H1 (cell line): Measurements from ENCODE around the gene ABCG8. TPM values are rescaled to one million over a fixed set of nuclear protein-coding genes. Genes with fewer than 3 reads are reported as not detected.

Experiments used
- CTCF ChIA-PET: fragments of 300-600 bp; sonication (Branson Sonifier 250); formaldehyde crosslinking; loops from one replicate; lab custom pipeline; 2021; ENCODE audit not compliant: partially characterized antibody; lab: Charles Lee
- POLR2A ChIA-PET: fragments of 300-600 bp; sonication (Branson Sonifier 250); formaldehyde crosslinking; loops from one replicate; lab custom pipeline; 2021; ENCODE audit warnings: inconsistent platforms; ENCODE audit not compliant: partially characterized antibody; lab: Charles Lee
- DNase-seq, 2 experiments: peaks; one replicate each; pipeline versions ENCODE4 v3.0.0 to v3.0.0-alpha.2; 2010 to 2022; ENCODE audit warnings: low spot score in 2 of 2, low read depth in 1 of 2, mixed read lengths in 1 of 2
- FAIRE-seq: peaks from 2 replicates; lab custom pipeline; 2011; peaks lifted over from hg19 to GRCh38; lab: Jason Lieb, UNC
- H2AFZ ChIP-seq: 2 replicates; pipeline ENCODE4 v1.8.1; 2012; ENCODE audit warnings: low read length, inconsistent platforms
- H2AK5ac ChIP-seq: 2 replicates; pipeline ENCODE4 v1.6.1; 2013; ENCODE audit warnings: low read depth, low read length
- H2BK120ac ChIP-seq: replicated peaks from 2 replicates; pipeline ENCODE3; 2013; ENCODE audit warnings: low read depth, low read length, inconsistent platforms
- H2BK12ac ChIP-seq: 2 replicates; pipeline ENCODE4 v1.6.1; 2013; ENCODE audit warnings: low read depth, low read length
- H2BK15ac ChIP-seq: 2 replicates; pipeline ENCODE4 v1.6.1; 2013; ENCODE audit warnings: low read length
- H2BK20ac ChIP-seq: 2 replicates; pipeline ENCODE4 v1.6.1; 2013; ENCODE audit warnings: low read length
- H2BK5ac ChIP-seq: 2 replicates; pipeline ENCODE4 v1.6.1; 2013; ENCODE audit warnings: low read depth, low read length
- H3K14ac ChIP-seq: 2 replicates; pipeline ENCODE4 v1.6.1; 2013; ENCODE audit warnings: inconsistent platforms; ENCODE audit not compliant: insufficient read length
- H3K18ac ChIP-seq: 2 replicates; pipeline ENCODE4 v1.6.1; 2013; ENCODE audit warnings: low read length; ENCODE audit errors: extremely low read depth
- H3K23ac ChIP-seq: 2 replicates; pipeline ENCODE4 v1.6.1; 2013; ENCODE audit warnings: inconsistent platforms; ENCODE audit not compliant: insufficient read length
- H3K23me2 ChIP-seq: 2 replicates; pipeline ENCODE4 v1.6.1; 2013; ENCODE audit warnings: low read depth, low read length
- H3K27ac ChIP-seq: 2 replicates; pipeline ENCODE4 v1.6.1; 2011; ENCODE audit warnings: low read depth, low read length, inconsistent platforms
- H3K27me3 ChIP-seq, 4 experiments: replicated peaks in 1 of 4; 1 replicate in 1 of 4; 2 replicates in 3 of 4; pipeline versions ENCODE4 v1.6.1 to v1.8.1; 2011 to 2013; ENCODE audit warnings: low read length in 3 of 4, mild to moderate bottlenecking in 3 of 4, inconsistent platforms in 2 of 4, mixed read lengths in 2 of 4, moderate library complexity in 1 of 4; ENCODE audit not compliant: control insufficient read depth in 3 of 4, insufficient read depth in 3 of 4; ENCODE audit errors: extremely low read depth in 1 of 4
- H3K36me3 ChIP-seq, 4 experiments: 2 replicates each; pipeline versions ENCODE4 v1.6.1 to v1.8.1; 2011 to 2013; ENCODE audit warnings: mild to moderate bottlenecking in 4 of 4, low read length in 3 of 4, moderate library complexity in 2 of 4, control low read depth in 1 of 4, inconsistent platforms in 1 of 4; ENCODE audit not compliant: insufficient read depth in 4 of 4, control insufficient read depth in 2 of 4
- H3K4ac ChIP-seq: replicated peaks from 2 replicates; pipeline ENCODE3; 2013; ENCODE audit warnings: low read length, low read depth, mixed read lengths, inconsistent platforms; ENCODE audit not compliant: insufficient read length
- H3K4me1 ChIP-seq, 4 experiments: replicated peaks in 1 of 4; 1 replicate in 1 of 4; 2 replicates in 3 of 4; pipeline versions ENCODE4 v1.6.1 to v1.8.1; 2011 to 2013; ENCODE audit warnings: low read length in 3 of 4, inconsistent platforms in 2 of 4, mixed read lengths in 1 of 4; ENCODE audit not compliant: insufficient read depth in 4 of 4, control insufficient read depth in 3 of 4
- H3K4me2 ChIP-seq, 2 experiments: 2 replicates each; pipeline versions ENCODE4 v1.6.1 to v1.8.1; 2011 to 2013; ENCODE audit warnings: low read depth in 2 of 2, low read length in 2 of 2, control low read depth in 1 of 2, inconsistent platforms in 1 of 2, mild to moderate bottlenecking in 1 of 2; ENCODE audit not compliant: insufficient read depth in 1 of 2
- H3K4me3 ChIP-seq, 4 experiments: fragments of 200-600, 300-600 bp in 1 of 4; sonication (generic), shearing (Covaris generic), sonication (Bioruptor Twin) in 1 of 4; 2 replicates each; pipeline versions ENCODE4 v1.5.1 to v1.8.1; 2011 to 2016; ENCODE audit warnings: low read length in 4 of 4, low read depth in 3 of 4, control low read depth in 2 of 4, inconsistent platforms in 2 of 4, mild to moderate bottlenecking in 2 of 4, mixed read lengths in 1 of 4, moderate library complexity in 1 of 4; ENCODE audit not compliant: insufficient read depth in 2 of 4; ENCODE audit errors: extremely low read depth in 1 of 4
- H3K56ac ChIP-seq: replicated peaks from 2 replicates; pipeline ENCODE3; 2013; ENCODE audit warnings: low read depth, mild to moderate bottlenecking, mixed read lengths, low read length, inconsistent platforms; ENCODE audit not compliant: insufficient read length
- H3K79me1 ChIP-seq: 2 replicates; pipeline ENCODE4 v1.6.1; 2013; ENCODE audit warnings: low read depth, low read length, control low read depth
- H3K79me2 ChIP-seq, 2 experiments: 2 replicates each; pipeline versions ENCODE4 v1.6.1 to v1.8.1; 2012 to 2013; ENCODE audit warnings: low read length in 2 of 2, mild to moderate bottlenecking in 2 of 2, inconsistent platforms in 1 of 2; ENCODE audit not compliant: insufficient read depth in 2 of 2, control insufficient read depth in 1 of 2
- H3K9ac ChIP-seq, 4 experiments: replicated peaks in 1 of 4; 1 replicate in 1 of 4; 2 replicates in 3 of 4; pipeline versions ENCODE4 v1.6.1 to v1.8.1; 2011 to 2013; ENCODE audit warnings: low read depth in 3 of 4, low read length in 3 of 4, control low read depth in 2 of 4, mild to moderate bottlenecking in 2 of 4, moderate library complexity in 2 of 4, inconsistent platforms in 1 of 4; ENCODE audit errors: extremely low read depth in 1 of 4
- H3K9me3 ChIP-seq, 2 experiments: 2 replicates each; pipeline versions ENCODE4 v1.6.1 to v1.8.1; 2012 to 2013; ENCODE audit warnings: mild to moderate bottlenecking in 2 of 2, moderate library complexity in 2 of 2, control low read depth in 1 of 2, inconsistent platforms in 1 of 2, low read depth in 1 of 2, low read length in 1 of 2, mixed read lengths in 1 of 2; ENCODE audit not compliant: insufficient read depth in 2 of 2
- H4K20me1 ChIP-seq, 2 experiments: replicated peaks in 1 of 2; 2 replicates each; pipeline versions ENCODE3 to v1.8.1; 2011 to 2013; ENCODE audit warnings: inconsistent platforms in 2 of 2, low read length in 2 of 2, mild to moderate bottlenecking in 1 of 2; ENCODE audit not compliant: insufficient read depth in 2 of 2, control insufficient read depth in 1 of 2
- H4K5ac ChIP-seq: 2 replicates; pipeline ENCODE4 v1.6.1; 2013; ENCODE audit warnings: low read length, low read depth, mixed read lengths, inconsistent platforms; ENCODE audit not compliant: insufficient read length
- H4K8ac ChIP-seq: 2 replicates; pipeline ENCODE4 v1.8.0; 2013; ENCODE audit warnings: mild to moderate bottlenecking, moderate library complexity, low read length, inconsistent platforms; ENCODE audit not compliant: insufficient read depth; ENCODE audit errors: extremely low read depth
- H4K91ac ChIP-seq: replicated peaks from 2 replicates; pipeline ENCODE3; 2013; ENCODE audit warnings: low read length, mixed read lengths, inconsistent platforms; ENCODE audit not compliant: insufficient read length
- HDAC6 ChIP-seq: IDR thresholded peaks from one replicate; pipeline ENCODE4 v1.7.1; 2012; ENCODE audit warnings: low read depth, mild to moderate bottlenecking, inconsistent platforms, low read length, moderate library complexity
- YY1 ChIP-seq: IDR thresholded peaks from 2 replicates; pipeline ENCODE4 v1.6.1; 2011; ENCODE audit warnings: low read depth, mild to moderate bottlenecking, low read length
- WGBS, 2 experiments: shearing (Covaris generic) in 1 of 2; methylation state at CpG; one replicate each; pipeline versions ENCODE4 v1.1.6 to v1.1.7; 2013 to 2015; ENCODE audit warnings: low lambda C conversion rate in 2 of 2, mixed read lengths in 2 of 2, inconsistent platforms in 1 of 2, low coverage in 1 of 2, missing lambda C conversion rate in 1 of 2; ENCODE audit not compliant: insufficient replicate concordance in 2 of 2, insufficient coverage in 1 of 2, insufficient read length in 1 of 2; ENCODE audit errors: extremely low coverage in 1 of 2, missing lambda C conversion rate in 1 of 2; 5-methylcytosine and 5-hydroxymethylcytosine counted together
- polyA plus RNA-seq, 7 experiments: library from polyadenylated mRNA; depleted of rRNA in 3 of 7; stranded (reverse) in 5 of 7; unstranded in 2 of 7; fragments of >200 nt in 5 of 7; fragments of 200-250 nt in 2 of 7; gene quantifications; 1 replicate in 5 of 7; 2 replicates in 1 of 7; 4 replicates in 1 of 7; pipeline versions ENCODE4 v1.2.1 to v1.2.3, GENCODE V29; 2011 to 2013; ENCODE audit warnings: missing spikeins in 2 of 7, mixed read lengths in 2 of 7
- total RNA-seq: library from RNA; stranded (reverse); fragmentation: NEBNext Ultra II Directional; extraction: Animal tissue kit (Norgen Biotek cat#: 25700); gene quantifications from 2 replicates; pipeline ENCODE4 v1.2.1, GENCODE V29; 2021

Gene ABCG8
- total and polyA plus RNA-seq, 2 of the 8 experiments (the other 6 are each of a cell fraction or from before 2014, with no cell fraction given) = not detected

DNA sequence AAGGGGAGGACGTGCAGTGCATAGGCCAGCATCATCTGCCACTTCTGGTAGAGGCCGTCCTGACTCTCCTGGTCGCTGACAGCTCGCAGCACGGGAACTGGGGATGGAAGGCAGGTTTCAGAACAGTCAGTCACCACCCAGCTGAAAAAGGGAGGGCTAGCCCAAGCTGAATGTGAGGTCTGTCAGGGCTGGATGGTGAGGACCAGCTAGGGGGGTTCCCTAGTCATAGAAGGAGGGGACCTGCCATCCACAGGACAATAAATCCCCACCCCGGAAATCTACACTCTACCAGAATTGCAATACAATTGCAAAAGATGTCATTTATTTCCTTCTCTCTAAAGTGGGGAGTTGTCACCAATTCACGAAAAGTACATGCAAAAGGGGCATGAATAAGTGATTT is 15.9 kb upstream of the ABCG8 start:
- FAIRE-seq (no peak), DNase-seq (peak in 1 of 2 experiments; percentile 34)
- H3K27me3 ChIP-seq = no peaks in the 10 kb centered on the region
- CTCF ChIA-PET = interaction anchor here (0.8 to 2.8 kb wide), 4 partner anchors 21 to 226 kb away, joined by 3 to 6 read pairs (median 6); no protein-coding TSS in a partner anchor
- no peak overlapping the region for H3K4me3 ChIP-seq
- H3K4me2 ChIP-seq = no peak overlapping the region
- no peak overlapping the region for H4K91ac ChIP-seq
- no peaks in the 10 kb centered on the region for H3K79me1 ChIP-seq
- no peak overlapping the region for H2BK120ac ChIP-seq
- no peak overlapping the region for H3K23ac ChIP-seq
- no peaks in the 10 kb centered on the region for H3K23me2 ChIP-seq
- H2AK5ac ChIP-seq = no peak overlapping the region
- H2BK20ac ChIP-seq = no peak overlapping the region
- POLR2A ChIA-PET = interaction anchor here (0.9 kb wide), 1 partner anchor 233 kb away, joined by 3 read pairs; no protein-coding TSS in a partner anchor
- H3K4me1 ChIP-seq = peaks cover 0 to 3% (median 1%) of the 10 kb centered on the region in 4 experiments; a peak in 2 of 7 replicates
- H2BK5ac ChIP-seq = no peak overlapping the region
- H2BK15ac ChIP-seq = no peak overlapping the region
- H4K8ac ChIP-seq = no peak overlapping the region
- no peaks in the 10 kb centered on the region for H3K9me3 ChIP-seq
- no peaks in the 10 kb centered on the region for H3K36me3 ChIP-seq
- no peaks in the 10 kb centered on the region for H4K20me1 ChIP-seq
- WGBS, 2 experiments = 89% methylated on average over 7 of the region's 7 CpGs; no CpG with 5 or more reads in 1 of the 2 experiments
- no peak overlapping the region for H3K4ac ChIP-seq
- H3K56ac ChIP-seq = no peak overlapping the region
- no peak overlapping the region for H2BK12ac ChIP-seq
- no peak overlapping the region for H3K27ac ChIP-seq
- H3K9ac ChIP-seq = no peak overlapping the region
- H4K5ac ChIP-seq = no peak overlapping the region
- H2AFZ ChIP-seq = no peak overlapping the region
- no peak overlapping the region for H3K18ac ChIP-seq
- H3K14ac ChIP-seq = no peak overlapping the region
- TF ChIP-seq HDAC6 (no peak), YY1 (no peak)
- no peaks in the 10 kb centered on the region for H3K79me2 ChIP-seq
